Left ventricle myocardium inferior (tissue), 1 donor: ENCODE data around the gene SYT13. TPM values are rescaled to one million over a fixed set of nuclear protein-coding genes. Genes with fewer than 3 reads are reported as not detected.
A peak's percentile ranks its signal among the peaks of the same experiment; 100 is the strongest.
"Not testable (repeated sequence)": the region's sequence is repeated elsewhere in the genome, so short reads cannot be mapped to it uniquely, and the experiment has no call there.

Source experiments
- DNase-seq: peaks from one replicate; pipeline ENCODE4 v3.0.0-alpha.2; 2020
- H3K27ac ChIP-seq: fragments of 200-600 bp; replicated peaks from 2 replicates; pipeline ENCODE4 v1.8.0; 2021
- H3K27me3 ChIP-seq: fragments of 200-600 bp; 2 replicates; pipeline ENCODE4 v1.8.0; 2021; ENCODE audit warnings: low read depth
- H3K36me3 ChIP-seq: fragments of 200-600 bp; 2 replicates; pipeline ENCODE4 v1.8.0; 2021
- H3K4me1 ChIP-seq: fragments of 200-600 bp; 2 replicates; pipeline ENCODE4 v1.8.0; 2021
- H3K4me3 ChIP-seq: fragments of 200-600 bp; 2 replicates; pipeline ENCODE4 v1.8.0; 2021; ENCODE audit warnings: mild to moderate bottlenecking, moderate library complexity
- H3K9me3 ChIP-seq: fragments of 200-600 bp; replicated peaks from 2 replicates; pipeline ENCODE4 v1.8.0; 2021
- intact Hi-C: fragments of 100-400 bp; cut with micrococcal nuclease; formaldehyde crosslinking; loops from one replicate; pipeline ENCODE4 v1.11.0; 2022
- total RNA-seq: library from RNA; stranded (reverse); fragmentation: NEBNext Ultra II Directional; extraction: Animal tissue kit (Norgen Biotek cat#: 25700); gene quantifications from one replicate; pipeline ENCODE4 v1.2.1, GENCODE V29; 2021
- TF ChIP-seq, protein P1 (sequence below): fragments of 200-600 bp; IDR thresholded peaks from 2 replicates; pipeline ENCODE4 v1.8.0; 2021; ENCODE audit warnings: antibody characterized with exemption, mild to moderate bottlenecking, borderline replicate concordance
- donor health status: DM: no; HTN: yes; CAD: no; lungs with severe emphysema.

Gene SYT13
- total RNA-seq, 1 donor from 2014 or later, result 5.9 TPM

DNA sequence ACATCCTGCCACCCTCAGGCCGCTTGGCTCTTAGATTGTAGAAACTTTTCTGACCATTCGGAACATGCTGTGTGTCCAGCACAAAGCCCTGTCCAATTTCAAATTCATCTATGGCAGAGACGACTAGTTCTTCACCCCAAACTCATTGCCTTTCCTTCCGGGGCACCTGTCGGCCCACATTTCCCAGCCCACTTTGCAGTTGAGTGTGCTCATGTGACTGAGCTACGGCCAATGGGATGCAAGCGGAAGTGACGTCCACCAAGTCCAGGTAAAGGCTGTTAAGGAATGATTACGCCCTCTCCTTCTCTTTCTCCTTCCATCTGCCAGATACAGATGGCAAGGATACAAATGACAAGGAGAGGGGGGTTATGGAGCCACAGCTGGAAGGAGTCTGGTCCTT lies 32.5 kb downstream of the SYT13 start:
- Histone ChIP-seq H3K27me3 (peaks cover 40% of the 10 kb centered on the region), H3K4me1 (peaks cover 3% of the 10 kb centered on the region), H3K36me3 (no peaks in the 10 kb centered on the region), H3K27ac (no peak overlapping the region), H3K4me3 (no peak overlapping the region), H3K9me3 (no peaks in the 10 kb centered on the region)
- TF ChIP-seq, protein P1, sequence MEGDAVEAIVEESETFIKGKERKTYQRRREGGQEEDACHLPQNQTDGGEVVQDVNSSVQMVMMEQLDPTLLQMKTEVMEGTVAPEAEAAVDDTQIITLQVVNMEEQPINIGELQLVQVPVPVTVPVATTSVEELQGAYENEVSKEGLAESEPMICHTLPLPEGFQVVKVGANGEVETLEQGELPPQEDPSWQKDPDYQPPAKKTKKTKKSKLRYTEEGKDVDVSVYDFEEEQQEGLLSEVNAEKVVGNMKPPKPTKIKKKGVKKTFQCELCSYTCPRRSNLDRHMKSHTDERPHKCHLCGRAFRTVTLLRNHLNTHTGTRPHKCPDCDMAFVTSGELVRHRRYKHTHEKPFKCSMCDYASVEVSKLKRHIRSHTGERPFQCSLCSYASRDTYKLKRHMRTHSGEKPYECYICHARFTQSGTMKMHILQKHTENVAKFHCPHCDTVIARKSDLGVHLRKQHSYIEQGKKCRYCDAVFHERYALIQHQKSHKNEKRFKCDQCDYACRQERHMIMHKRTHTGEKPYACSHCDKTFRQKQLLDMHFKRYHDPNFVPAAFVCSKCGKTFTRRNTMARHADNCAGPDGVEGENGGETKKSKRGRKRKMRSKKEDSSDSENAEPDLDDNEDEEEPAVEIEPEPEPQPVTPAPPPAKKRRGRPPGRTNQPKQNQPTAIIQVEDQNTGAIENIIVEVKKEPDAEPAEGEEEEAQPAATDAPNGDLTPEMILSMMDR, result no peak
- DNase-seq, result no peak
- intact Hi-C loops, result no loop called here

DNA sequence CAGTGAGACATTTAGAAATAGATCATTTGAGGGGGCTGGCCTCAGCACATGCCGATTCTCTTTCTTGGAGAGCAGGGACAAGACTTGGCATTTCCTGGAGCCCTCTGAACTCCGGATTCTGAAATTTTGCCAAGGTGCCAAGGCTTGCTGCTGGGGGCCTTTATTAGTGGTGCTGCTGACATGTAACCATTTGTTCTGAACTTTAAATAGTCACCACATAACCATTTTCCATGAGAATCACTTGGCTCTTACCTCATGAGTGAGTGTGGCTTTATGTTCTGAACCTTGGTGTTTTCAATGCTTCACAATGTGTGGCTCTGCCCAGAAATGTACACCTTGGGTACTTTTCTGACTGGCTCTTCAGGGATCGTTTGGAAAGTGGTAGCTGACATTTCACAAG lies 33.3 kb downstream of the SYT13 start:
- Histone ChIP-seq H3K27me3 (peaks cover 32% of the 10 kb centered on the region), H3K9me3 (no peaks in the 10 kb centered on the region), H3K4me3 (no peak overlapping the region), H3K36me3 (no peaks in the 10 kb centered on the region), H3K27ac (no peak overlapping the region), H3K4me1 (peaks cover 3% of the 10 kb centered on the region)
- intact Hi-C loops, result no loop called here
- DNase-seq, result no peak
- TF ChIP-seq, protein P1, result no peak

DNA sequence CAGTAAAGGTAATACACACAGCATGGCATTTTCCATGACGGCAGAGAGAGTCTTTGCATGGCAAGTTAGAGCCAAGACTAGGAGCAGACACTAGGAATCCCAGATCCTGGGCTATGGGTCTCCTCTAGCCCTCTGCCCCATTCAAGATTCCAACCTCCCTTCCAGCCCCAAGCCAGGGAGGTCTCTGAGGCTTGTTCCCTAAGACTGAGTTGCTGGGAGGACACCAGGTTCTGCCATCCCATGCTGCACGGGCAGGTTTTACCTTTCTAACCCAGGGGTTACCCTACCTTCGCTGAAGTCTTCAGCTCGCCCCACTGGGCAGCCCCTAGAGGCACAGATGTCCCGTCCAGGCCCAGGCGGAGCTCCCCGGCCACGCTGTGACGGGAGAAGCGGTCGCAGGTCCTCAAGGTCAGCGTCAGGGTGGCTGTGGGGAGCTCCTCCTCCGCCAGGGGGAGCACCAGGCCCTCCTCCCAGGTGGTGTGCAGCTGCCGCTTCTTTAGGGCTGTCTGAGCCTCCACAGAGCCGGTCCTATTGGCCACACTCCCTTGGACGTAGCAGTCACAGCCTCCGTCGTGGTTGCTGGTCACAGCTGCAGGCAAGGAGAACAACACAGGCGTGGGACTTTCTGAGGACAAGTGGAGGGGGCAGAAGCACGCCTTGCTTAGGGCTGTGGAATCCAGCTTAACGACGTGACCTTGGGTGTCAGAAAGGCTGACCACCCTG lies 33.8 kb downstream of the SYT13 start:
- Histone ChIP-seq H3K9me3 (no peaks in the 10 kb centered on the region), H3K4me1 (peaks cover 3% of the 10 kb centered on the region), H3K36me3 (no peaks in the 10 kb centered on the region), H3K27me3 (peaks cover 27% of the 10 kb centered on the region), H3K27ac (peak overlapping the region; percentile 10), H3K4me3 (peak overlapping the region; percentile 52)
- intact Hi-C loops, result no loop called here
- peak; percentile 64 for DNase-seq
- TF ChIP-seq, protein P1, result peak; percentile 81

DNA sequence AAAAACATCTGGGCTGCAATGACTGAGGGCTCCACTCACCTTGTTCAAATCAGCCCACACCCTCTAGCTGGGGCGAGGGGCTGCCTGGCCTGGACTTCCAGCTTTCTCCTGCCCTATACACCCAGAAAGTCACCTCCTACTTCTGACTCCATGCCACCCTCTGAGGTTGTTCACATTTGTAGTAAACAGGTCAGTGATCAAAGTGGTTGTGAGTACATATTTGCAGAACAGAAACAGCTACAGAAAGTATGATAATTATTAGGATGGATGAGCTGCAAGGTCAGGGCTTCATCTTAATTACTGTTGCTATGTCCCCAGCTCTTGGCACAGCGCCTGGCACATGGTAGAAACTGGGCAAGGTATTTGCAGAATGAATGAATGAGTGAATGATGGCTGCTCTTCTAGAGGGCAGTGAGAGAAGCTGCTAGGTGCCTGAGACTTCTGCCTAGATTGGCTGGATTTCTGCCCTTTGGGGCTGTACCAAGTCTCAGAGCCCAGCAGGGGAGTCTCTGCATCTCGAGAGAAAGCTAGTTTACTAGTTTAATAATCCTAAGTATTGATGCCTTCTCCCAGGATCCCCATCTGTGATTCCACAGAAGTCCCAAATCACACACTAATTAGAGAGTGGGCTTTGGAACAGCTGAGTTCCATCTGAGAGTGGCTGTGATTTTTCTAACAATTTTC lies 36.0 kb downstream of the SYT13 start:
- peaks cover 8% of the 10 kb centered on the region for H3K27me3 ChIP-seq
- no peaks in the 10 kb centered on the region for H3K36me3 ChIP-seq
- TF ChIP-seq, protein P1, result no peak
- intact Hi-C loops, result no loop called here
- no peak overlapping the region for H3K4me3 ChIP-seq
- peaks cover 9% of the 10 kb centered on the region for H3K4me1 ChIP-seq
- H3K9me3 ChIP-seq, result no peaks in the 10 kb centered on the region
- no peak for DNase-seq
- no peak overlapping the region for H3K27ac ChIP-seq

DNA sequence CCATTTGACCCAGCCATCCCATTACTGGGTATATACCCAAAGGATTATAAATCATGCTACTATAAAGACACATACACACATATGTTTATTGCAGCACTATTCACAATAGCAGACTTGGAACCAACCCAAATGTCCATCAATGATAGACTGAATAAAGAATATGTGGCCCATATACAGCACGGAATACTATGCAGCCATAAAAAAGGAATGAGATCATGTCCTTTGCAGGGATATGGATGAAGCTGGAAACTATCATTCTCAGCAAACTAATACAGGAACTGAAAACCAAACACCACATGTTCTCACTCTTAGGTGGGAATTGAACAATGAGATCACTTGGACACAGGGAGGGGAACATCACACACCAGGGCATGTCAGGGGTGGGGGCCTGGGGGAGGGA lies 36.8 kb downstream of the SYT13 start:
- H3K4me3 ChIP-seq, DNase-seq, H3K9me3 ChIP-seq, H3K27ac ChIP-seq, H3K36me3 ChIP-seq, intact Hi-C loops, H3K4me1 ChIP-seq, H3K27me3 ChIP-seq: not testable (repeated sequence)

DNA sequence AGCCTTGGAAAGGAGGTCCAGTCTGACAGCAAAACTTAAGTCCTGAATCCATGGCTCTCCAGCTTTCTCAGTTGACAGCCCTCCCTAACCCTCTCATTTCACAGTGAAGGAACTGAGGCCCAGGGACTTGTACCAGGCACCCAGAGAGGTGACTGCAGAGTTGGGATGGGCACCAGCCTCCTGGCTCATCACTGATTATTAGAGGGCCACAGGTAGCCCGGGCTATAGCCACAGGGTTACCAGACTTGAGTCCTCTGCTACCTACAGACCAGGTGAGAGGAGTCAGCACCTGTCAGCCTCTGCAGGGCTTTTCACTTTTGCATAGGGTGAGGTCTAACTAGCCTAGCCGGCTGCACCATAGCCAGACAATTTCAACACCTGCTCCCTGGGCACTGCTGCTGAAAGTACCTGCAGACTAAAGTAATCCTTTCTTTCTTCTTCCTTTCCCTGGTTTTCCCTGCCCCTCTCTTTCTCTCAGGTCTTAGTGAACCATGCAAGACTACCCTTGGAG lies 37.6 kb downstream of the SYT13 start:
- Histone ChIP-seq H3K27me3 (peaks cover 8% of the 10 kb centered on the region), H3K36me3 (no peaks in the 10 kb centered on the region), H3K4me3 (no peak overlapping the region), H3K9me3 (no peaks in the 10 kb centered on the region), H3K27ac (no peak overlapping the region), H3K4me1 (peaks cover 9% of the 10 kb centered on the region)
- no peak for DNase-seq
- TF ChIP-seq, protein P1, result no peak
- intact Hi-C loops, result no loop called here
